ENCODE results near the gene PSTPIP1.

The PSTPIP1 gene

DNA sequence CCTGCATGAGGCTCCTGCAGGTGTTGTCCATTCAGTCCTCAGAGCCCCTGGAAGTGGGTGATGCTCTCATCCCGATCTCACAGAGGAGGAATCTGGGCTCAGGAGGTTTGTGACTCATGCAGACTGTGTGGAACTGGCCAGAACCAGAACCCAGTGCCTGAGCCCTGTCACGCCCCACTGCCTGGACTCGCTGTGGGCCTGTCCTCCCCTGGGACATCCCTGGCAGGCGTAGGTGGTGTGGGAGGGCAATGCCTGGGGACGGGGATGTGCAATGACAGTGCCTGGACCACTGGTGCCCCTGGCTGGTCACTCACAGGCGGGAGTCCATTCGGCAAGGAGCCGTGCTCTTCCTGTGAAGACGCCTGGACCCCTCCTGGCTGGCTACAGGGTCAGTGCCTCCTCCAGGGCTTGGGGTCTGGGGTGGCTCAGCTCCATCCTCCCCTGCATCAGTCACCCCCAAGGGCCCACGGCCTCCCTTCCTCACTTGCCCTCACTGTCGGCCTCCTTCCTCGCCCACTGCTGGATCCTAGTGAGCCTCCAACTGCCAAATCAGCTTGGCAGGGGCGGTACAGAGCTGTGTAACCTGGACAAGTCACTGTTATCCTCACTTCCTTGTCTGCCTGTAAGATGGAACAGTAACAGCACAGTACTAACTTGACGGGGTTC is 14.9 kb downstream of the PSTPIP1 start:
- TF ChIP-seq, protein P1, sequence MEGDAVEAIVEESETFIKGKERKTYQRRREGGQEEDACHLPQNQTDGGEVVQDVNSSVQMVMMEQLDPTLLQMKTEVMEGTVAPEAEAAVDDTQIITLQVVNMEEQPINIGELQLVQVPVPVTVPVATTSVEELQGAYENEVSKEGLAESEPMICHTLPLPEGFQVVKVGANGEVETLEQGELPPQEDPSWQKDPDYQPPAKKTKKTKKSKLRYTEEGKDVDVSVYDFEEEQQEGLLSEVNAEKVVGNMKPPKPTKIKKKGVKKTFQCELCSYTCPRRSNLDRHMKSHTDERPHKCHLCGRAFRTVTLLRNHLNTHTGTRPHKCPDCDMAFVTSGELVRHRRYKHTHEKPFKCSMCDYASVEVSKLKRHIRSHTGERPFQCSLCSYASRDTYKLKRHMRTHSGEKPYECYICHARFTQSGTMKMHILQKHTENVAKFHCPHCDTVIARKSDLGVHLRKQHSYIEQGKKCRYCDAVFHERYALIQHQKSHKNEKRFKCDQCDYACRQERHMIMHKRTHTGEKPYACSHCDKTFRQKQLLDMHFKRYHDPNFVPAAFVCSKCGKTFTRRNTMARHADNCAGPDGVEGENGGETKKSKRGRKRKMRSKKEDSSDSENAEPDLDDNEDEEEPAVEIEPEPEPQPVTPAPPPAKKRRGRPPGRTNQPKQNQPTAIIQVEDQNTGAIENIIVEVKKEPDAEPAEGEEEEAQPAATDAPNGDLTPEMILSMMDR (IDR thresholded peaks at IDR 0.05), result no peak
- no peak for TF ChIP-seq ZFX (IDR thresholded peaks at IDR 0.05; ENCODE audit: borderline replicate concordance)
- H3K27ac ChIP-seq, result no peak overlapping the region

DNA sequence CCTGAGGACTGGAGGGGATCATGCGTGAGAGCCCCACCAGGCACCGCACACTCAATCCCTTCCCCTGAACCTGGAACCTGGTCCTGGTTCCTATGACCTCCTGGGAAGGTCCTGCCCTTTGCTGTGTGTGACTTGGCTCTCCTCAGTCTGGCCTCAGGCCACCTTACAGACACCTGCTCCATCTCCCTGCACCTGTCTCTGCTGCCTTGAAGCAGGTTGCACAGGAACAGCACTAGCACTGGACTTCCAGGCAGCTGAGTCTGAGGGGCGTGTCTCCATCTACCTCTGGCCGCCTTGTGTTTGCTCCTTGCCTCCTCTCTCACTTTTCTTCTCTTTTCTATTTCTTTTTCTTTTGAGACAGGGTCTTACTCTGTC is 15.4 kb downstream of the PSTPIP1 start:
- TF ChIP-seq, protein P1 (IDR thresholded peaks at IDR 0.05), result no peak
- no peak for TF ChIP-seq ZFX (IDR thresholded peaks at IDR 0.05; ENCODE audit: borderline replicate concordance)
- H3K27ac ChIP-seq, result no peak overlapping the region

DNA sequence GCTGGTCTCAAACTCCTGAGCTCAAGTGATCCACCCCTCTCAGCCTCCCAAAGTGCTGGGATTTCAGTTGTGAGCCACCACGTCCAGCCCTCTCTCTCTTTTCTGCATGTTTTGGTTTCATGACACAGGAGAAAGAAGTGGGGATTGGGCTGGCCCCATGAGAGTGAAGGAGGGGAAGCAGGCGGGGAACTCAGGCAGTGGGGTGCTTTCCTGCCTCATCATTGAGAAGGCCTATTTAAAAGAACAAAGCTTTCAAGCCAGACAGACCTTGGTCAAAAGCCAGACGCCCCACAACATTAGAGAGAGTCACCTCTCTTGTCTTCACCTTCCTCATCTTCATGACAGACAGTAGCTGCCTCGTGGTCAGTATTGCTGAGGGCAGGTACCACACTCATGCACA is 15.9 kb downstream of the PSTPIP1 start:
- no peak overlapping the region for H3K27ac ChIP-seq
- TF ChIP-seq ZFX (IDR thresholded peaks at IDR 0.05; ENCODE audit: borderline replicate concordance), result no peak
- TF ChIP-seq, protein P1 (IDR thresholded peaks at IDR 0.05), result no peak

DNA sequence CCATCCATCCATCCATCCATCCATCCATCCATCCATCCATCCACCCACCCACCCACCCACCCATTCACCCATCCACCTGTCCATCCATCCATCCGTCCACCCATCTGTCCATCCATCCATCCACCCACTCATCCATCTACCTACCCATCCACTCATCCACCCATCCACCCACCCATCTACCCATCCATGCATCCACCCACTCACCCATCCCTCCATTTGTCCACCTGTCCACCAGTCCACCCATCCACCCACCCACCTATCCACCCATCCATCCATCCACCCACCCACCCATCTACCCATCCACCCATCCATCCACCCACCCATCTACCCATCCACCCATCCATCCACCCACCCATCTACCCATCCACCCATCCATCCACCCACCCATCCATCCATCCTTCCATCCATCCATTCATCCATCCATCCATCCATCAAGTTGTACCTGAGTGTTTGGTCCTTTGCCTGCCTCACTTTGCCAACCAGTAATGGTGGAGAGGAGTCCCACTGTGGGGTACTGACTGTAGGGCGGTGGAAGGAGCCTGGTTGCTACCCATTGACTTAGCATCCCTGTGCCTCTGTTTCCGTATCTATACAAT is 17.3 kb downstream of the PSTPIP1 start:
- no peak overlapping the region for H3K27ac ChIP-seq
- TF ChIP-seq ZFX (IDR thresholded peaks at IDR 0.05; ENCODE audit: borderline replicate concordance), result no peak
- TF ChIP-seq, protein P1 (IDR thresholded peaks at IDR 0.05), result no peak

DNA sequence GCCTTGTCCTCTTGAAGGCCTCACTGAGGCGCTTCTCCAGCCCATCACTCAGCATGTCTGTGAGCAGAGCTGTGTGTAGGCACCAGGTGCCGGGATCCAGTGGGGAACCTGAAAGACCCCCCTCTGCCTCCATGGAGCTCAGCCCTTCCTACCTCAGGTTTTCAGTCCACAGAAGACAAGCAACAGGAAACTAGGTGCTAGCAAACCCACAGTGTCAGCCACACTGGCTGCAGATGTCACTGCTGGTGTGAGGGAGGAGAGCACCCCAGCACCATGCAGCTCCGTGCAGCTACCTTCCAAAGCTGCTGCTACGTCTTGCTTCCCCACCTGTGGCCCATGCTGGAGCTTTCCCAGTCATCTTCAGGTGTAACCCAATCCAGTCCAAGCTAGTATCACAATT is 17.9 kb downstream of the PSTPIP1 start:
- TF ChIP-seq ZFX (IDR thresholded peaks at IDR 0.05; ENCODE audit: borderline replicate concordance), result no peak
- no peak overlapping the region for H3K27ac ChIP-seq

DNA sequence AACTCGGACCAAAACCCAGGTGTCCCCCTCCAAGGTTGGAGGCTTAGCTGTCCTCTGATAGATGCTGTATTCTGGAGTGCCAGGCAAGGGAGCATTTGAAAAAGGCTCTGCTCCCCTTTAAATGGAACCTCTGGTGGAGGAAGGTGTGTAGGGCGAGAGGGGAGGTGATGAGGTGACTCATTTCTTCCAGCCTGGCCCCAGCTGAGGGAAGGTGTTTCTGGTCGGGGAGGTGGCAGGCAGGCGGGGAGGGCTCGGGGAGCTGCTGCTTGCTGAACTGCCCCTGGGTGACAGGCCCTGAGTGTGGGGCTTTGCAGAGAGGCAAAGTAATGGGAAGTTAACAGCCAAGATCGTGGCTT is 18.8 kb downstream of the PSTPIP1 start:
- no peak overlapping the region for H3K27ac ChIP-seq
- TF ChIP-seq, protein P1 (IDR thresholded peaks at IDR 0.05), result no peak
- TF ChIP-seq ZFX (IDR thresholded peaks at IDR 0.05; ENCODE audit: borderline replicate concordance), result no peak

DNA sequence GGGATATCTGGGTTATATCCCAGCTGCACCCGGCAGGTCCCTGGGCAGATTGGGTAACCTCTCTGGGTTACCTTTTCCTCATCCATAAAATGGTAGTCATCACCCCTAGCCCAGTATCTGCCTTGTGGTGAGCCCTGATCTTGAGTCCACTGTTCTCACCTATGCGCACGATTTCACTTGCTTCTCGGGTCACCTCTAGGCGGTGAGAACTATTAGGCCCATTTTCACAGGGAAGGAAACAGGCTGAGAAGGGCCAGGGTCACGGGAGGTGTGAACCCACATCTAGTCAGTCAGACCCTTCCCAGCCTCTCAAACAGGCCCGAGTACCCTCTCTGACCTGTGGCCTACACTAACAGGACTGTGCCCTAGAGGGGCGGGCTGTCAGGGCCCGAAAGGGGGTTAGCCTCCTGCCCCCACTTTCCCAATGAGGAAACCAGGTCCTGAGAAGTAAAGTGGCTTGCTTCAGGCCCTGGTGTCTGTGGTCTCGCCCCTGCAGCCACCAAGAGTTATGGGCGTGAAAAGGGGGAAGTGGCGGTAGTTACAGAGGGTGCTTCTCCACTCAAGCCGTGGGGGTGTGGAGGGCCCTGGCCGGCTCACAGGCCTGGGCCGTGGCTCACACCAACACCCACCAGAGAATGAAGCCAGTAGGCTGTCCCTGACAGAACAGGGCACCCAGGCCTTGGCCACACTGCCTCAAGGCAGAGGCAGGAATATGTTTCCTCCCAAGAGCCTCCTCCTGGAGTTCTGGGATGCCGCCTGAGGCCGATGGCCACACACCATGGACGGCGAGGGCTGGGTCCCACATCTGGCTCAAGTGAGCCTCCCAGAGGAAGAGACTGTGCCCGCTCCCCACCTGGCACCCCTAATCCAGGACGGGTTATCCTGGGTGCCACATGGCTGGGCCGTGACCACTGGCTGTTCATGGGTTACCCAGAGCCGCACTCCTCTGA is 19.5 kb downstream of the PSTPIP1 start:
- TF ChIP-seq ZFX (IDR thresholded peaks at IDR 0.05; ENCODE audit: borderline replicate concordance), result no peak
- TF ChIP-seq, protein P1 (IDR thresholded peaks at IDR 0.05), result no peak
- no peak overlapping the region for H3K27ac ChIP-seq
